HepG2 (cell line): ENCODE results near the gene CYTH2. TPM values are rescaled to one million over a fixed set of nuclear protein-coding genes. Genes with fewer than 3 reads are reported as not detected.

ENCODE experiments used
- CBFB ChIP-seq: sonication (generic); formaldehyde crosslinking; IDR thresholded peaks from 2 replicates; pipeline ENCODE4 v1.4.0; 2020; ENCODE audit warnings: missing genetic modification reagents
- CC2D1A ChIP-seq: sonication (generic); formaldehyde crosslinking; IDR thresholded peaks from 2 replicates; pipeline ENCODE4 v1.8.1; 2023; ENCODE audit warnings: mild to moderate bottlenecking, missing genetic modification reagents
- DNMT1 ChIP-seq: sonication (generic); formaldehyde crosslinking; IDR thresholded peaks from 2 replicates; pipeline ENCODE4 v1.5.1; 2020; ENCODE audit warnings: mild to moderate bottlenecking, missing genetic modification reagents
- E2F5 ChIP-seq: sonication (generic); formaldehyde crosslinking; conservative IDR thresholded peaks from 2 replicates; pipeline ENCODE4 v1.4.0; 2020; ENCODE audit warnings: missing genetic modification reagents
- FOXA1 ChIP-seq, 2 experiments: fragments of 450-650 bp in 1 of 2; sonication (generic) in 1 of 2; formaldehyde crosslinking in 1 of 2; IDR thresholded peaks; 2 replicates each; pipeline versions ENCODE4 v1.4.0 to v1.6.1; 2016 to 2020; ENCODE audit warnings: missing genetic modification reagents in 1 of 2
- GATA4 ChIP-seq: sonication (generic); IDR thresholded peaks from 2 replicates; pipeline ENCODE4 v1.6.1; 2016; ENCODE audit warnings: antibody characterized with exemption, low read depth, borderline replicate concordance
- GRHL1 ChIP-seq: sonication (generic); formaldehyde crosslinking; conservative IDR thresholded peaks from 2 replicates; pipeline ENCODE4 v1.8.0; 2022; ENCODE audit warnings: missing genetic modification reagents
- KDM1A ChIP-seq: IDR thresholded peaks from 2 replicates; pipeline ENCODE4 v1.6.1; 2016; ENCODE audit warnings: missing compliant biosample characterization
- KDM6A ChIP-seq: IDR thresholded peaks from 2 replicates; pipeline ENCODE4 v1.6.1; 2016; ENCODE audit warnings: low read depth
- MTF1 ChIP-seq: sonication (generic); formaldehyde crosslinking; IDR thresholded peaks from 2 replicates; pipeline ENCODE4 v1.5.0; 2020; ENCODE audit warnings: missing genetic modification reagents
- NFIB ChIP-seq: sonication (generic); formaldehyde crosslinking; IDR thresholded peaks from 2 replicates; pipeline ENCODE4 v1.9.0; 2021; ENCODE audit warnings: missing genetic modification reagents, mild to moderate bottlenecking, borderline replicate concordance
- PAXIP1 ChIP-seq: sonication (generic); formaldehyde crosslinking; conservative IDR thresholded peaks from 2 replicates; pipeline ENCODE4 v1.4.0; 2020; ENCODE audit warnings: mild to moderate bottlenecking, missing genetic modification reagents, moderate library complexity
- SNAI1 ChIP-seq: sonication (generic); formaldehyde crosslinking; IDR thresholded peaks from 2 replicates; pipeline ENCODE4 v1.5.0; 2020; ENCODE audit warnings: mild to moderate bottlenecking, missing genetic modification reagents, borderline replicate concordance
- SP4 ChIP-seq: sonication (generic); formaldehyde crosslinking; IDR thresholded peaks from 2 replicates; pipeline ENCODE4 v1.8.1; 2023; ENCODE audit warnings: mild to moderate bottlenecking, missing genetic modification reagents
- USF2 ChIP-seq, 2 experiments: sonication (generic) in 1 of 2; formaldehyde crosslinking in 1 of 2; IDR thresholded peaks; 2 replicates each; pipeline versions ENCODE4 v1.5.1 to v1.6.1; 2011 to 2020; ENCODE audit warnings: borderline replicate concordance in 1 of 2, low read depth in 1 of 2, low read length in 1 of 2, mild to moderate bottlenecking in 1 of 2, missing genetic modification reagents in 1 of 2, moderate library complexity in 1 of 2
- ZBTB39 ChIP-seq: sonication (generic); formaldehyde crosslinking; IDR thresholded peaks from 2 replicates; pipeline ENCODE4 v1.5.0; 2020; ENCODE audit warnings: missing genetic modification reagents
- ZNF18 ChIP-seq: sonication (generic); formaldehyde crosslinking; IDR thresholded peaks from 2 replicates; pipeline ENCODE4 v1.8.0; 2022; ENCODE audit warnings: mild to moderate bottlenecking, missing genetic modification reagents; ENCODE audit not compliant: insufficient replicate concordance
- ZNF205 ChIP-seq: IDR thresholded peaks from 2 replicates; pipeline ENCODE4 v1.6.1; 2018; ENCODE audit warnings: missing biosample characterization, missing genetic modification reagents
- polyA plus RNA-seq, 8 experiments: library from polyadenylated mRNA; depleted of rRNA in 3 of 8; stranded (reverse) in 7 of 8; unstranded in 1 of 8; fragments of >200 nt; fragmentation: Illumina TruSeq in 4 of 8; extraction: Trizol in 4 of 8; gene quantifications; 2 replicates each; pipeline versions ENCODE4 v1.2.1 to v1.2.3, GENCODE V29; 2011 to 2016; ENCODE audit warnings: low read depth in 4 of 8, missing spikeins in 1 of 8, mixed read lengths in 1 of 8; ENCODE audit not compliant: insufficient read depth in 1 of 8
- total RNA-seq, 5 experiments: library from RNA; depleted of rRNA; stranded (reverse); fragments of >200 nt; fragmentation: Illumina TruSeq; extraction: Trizol; gene quantifications; 2 replicates each; pipeline ENCODE4 v1.2.3, GENCODE V29; 2016; ENCODE audit warnings: low read depth in 1 of 5

CYTH2 gene
- total and polyA plus RNA-seq, 2 of the 13 experiments (the other 11 are each of a cell fraction or from before 2014, with no cell fraction given): 16.5 to 39.3 TPM

- TF ChIP-seq GRHL1 (CRISPR knock-in tag): no peak
- no peak for TF ChIP-seq FOXA1 (IDR thresholded peaks at IDR 0.05)
- TF ChIP-seq FOXA1 (CRISPR knock-in tag; IDR thresholded peaks at IDR 0.05): no peak
- peak; percentile 98 for TF ChIP-seq ZNF205 (CRISPR knock-in tag)
- TF ChIP-seq SNAI1 (CRISPR knock-in tag): no peak
- no peak for TF ChIP-seq KDM6A
- no peak for TF ChIP-seq MTF1 (CRISPR knock-in tag)
- no peak for TF ChIP-seq DNMT1
- TF ChIP-seq KDM1A: no peak
- TF ChIP-seq ZBTB39 (CRISPR knock-in tag): no peak
- no peak for TF ChIP-seq ZNF18 (CRISPR knock-in tag)
- no peak for TF ChIP-seq GATA4
- TF ChIP-seq PAXIP1 (CRISPR knock-in tag): 0 out of 2 replicates have a peak, but pooled peaks have one; percentile 5
- no peak for TF ChIP-seq SP4
- TF ChIP-seq CBFB (CRISPR knock-in tag): no peak
- TF ChIP-seq USF2 (IDR thresholded peaks at IDR 0.05; ENCODE audit: low read depth, low read length): no peak
- no peak for TF ChIP-seq USF2 (CRISPR knock-in tag; IDR thresholded peaks at IDR 0.05; ENCODE audit: borderline replicate concordance)
- no peak for TF ChIP-seq E2F5 (CRISPR knock-in tag)
- TF ChIP-seq NFIB (CRISPR knock-in tag): no peak
- 0 out of 2 replicates have a peak, but pooled peaks have one; percentile 29 for TF ChIP-seq CC2D1A
These were observed 23.9 kb upstream of the CYTH2 start (continued) for GRCh38 chr19:48445256-48445605.
